K562 (cell line): ENCODE results near the gene NDUFV2. TPM values are rescaled to one million over a fixed set of nuclear protein-coding genes. Genes with fewer than 3 reads are reported as not detected.

ENCODE experiments used
- ATF1 ChIP-seq, 2 experiments: fragments of 450-650 bp in 1 of 2; IDR thresholded peaks; 2 replicates each; pipeline ENCODE4 v1.6.1; 2016; ENCODE audit warnings: missing compliant biosample characterization in 1 of 2, missing genetic modification characterization in 1 of 2
- HOXB6 ChIP-seq: fragments of 250-450 bp; sonication (Bioruptor Pico); IDR thresholded peaks from 2 replicates; pipeline ENCODE4 v1.5.1; 2022; ENCODE audit warnings: mild to moderate bottlenecking, borderline replicate concordance
- ID3 ChIP-seq, 2 experiments: fragments of 250-450 bp in 1 of 2; fragments of 450-650 bp in 1 of 2; sonication (Bioruptor Pico) in 1 of 2; IDR thresholded peaks; 2 replicates each; pipeline versions ENCODE4 v1.6.1 to v1.8.0; 2016 to 2021; ENCODE audit warnings: mild to moderate bottlenecking in 2 of 2, moderate library complexity in 2 of 2, missing compliant biosample characterization in 1 of 2, missing genetic modification characterization in 1 of 2
- MGA ChIP-seq: fragments of 450-650 bp; IDR thresholded peaks from 2 replicates; pipeline ENCODE4 v1.6.1; 2016; ENCODE audit warnings: mild to moderate bottlenecking, moderate library complexity
- polyA plus RNA-seq, 8 experiments: library from polyadenylated mRNA; depleted of rRNA in 4 of 8; stranded (reverse) in 5 of 8; unstranded in 3 of 8; fragments of >200 nt; fragmentation: Nextera tagmentation in 2 of 8; fragmentation: Illumina TruSeq in 1 of 8; extraction: Ambion mirVana in 2 of 8; extraction: Trizol in 1 of 8; gene quantifications; 2 replicates each; pipeline versions ENCODE4 v1.2.1 to v1.2.3, GENCODE V29; 2011 to 2014; ENCODE audit warnings: inconsistent platforms in 1 of 8, missing spikeins in 1 of 8
- total RNA-seq, 7 experiments: library from RNA; depleted of rRNA in 6 of 7; stranded (reverse); fragments of >200 nt in 6 of 7; fragmentation: Illumina TruSeq in 2 of 7; extraction: Trizol in 2 of 7; gene quantifications; 2 replicates each; pipeline versions ENCODE4 v1.2.1 to v1.2.3, GENCODE V29; 2011 to 2021; ENCODE audit warnings: low replicate concordance in 1 of 7

The NDUFV2 gene
- total and polyA plus RNA-seq, 9 of the 15 experiments (the other 6 are each of a cell fraction or from before 2014, with no cell fraction given) = 213 to 550 (median 384) TPM

GRCh38 chr18:9109523-9109922 is 7.0 kb downstream of the NDUFV2 start (continued):
- TF ChIP-seq MGA (no peak), ATF1 (CRISPR knock-in tag; IDR thresholded peaks at IDR 0.05) (no peak), ATF1 (tag; IDR thresholded peaks at IDR 0.05) (no peak), HOXB6 (CRISPR knock-in tag) (no peak), ID3 (CRISPR knock-in tag; IDR thresholded peaks at IDR 0.05) (no peak), ID3 (tag; IDR thresholded peaks at IDR 0.05) (no peak)
